Occipital lobe (tissue), 3 donors: Measurements from ENCODE around the gene MXD4. TPM values are rescaled to one million over a fixed set of nuclear protein-coding genes. Genes with fewer than 3 reads are reported as not detected.
A peak's percentile ranks its signal among the peaks of the same experiment; 100 is the strongest.
"Not testable (repeated sequence)": the region's sequence is repeated elsewhere in the genome, so short reads cannot be mapped to it uniquely, and the experiment has no call there.

Source experiments
- DNase-seq: peaks from one replicate; lab custom pipeline; 2025; lab: John Stamatoyannopoulos, UW
- small RNA-seq: library from RNA; depleted of rRNA; stranded (forward); fragments of <200 nt; gene quantifications from one replicate; pipeline ENCODE3, GENCODE V24; 2014
- total RNA-seq: library from RNA; depleted of rRNA; stranded (reverse); fragments of >200 nt; gene quantifications from one replicate; pipeline ENCODE4 v1.2.3, GENCODE V29; 2014

The MXD4 gene
- total RNA-seq, 1 donor from 2014 or later, result 19.7 TPM

DNA sequence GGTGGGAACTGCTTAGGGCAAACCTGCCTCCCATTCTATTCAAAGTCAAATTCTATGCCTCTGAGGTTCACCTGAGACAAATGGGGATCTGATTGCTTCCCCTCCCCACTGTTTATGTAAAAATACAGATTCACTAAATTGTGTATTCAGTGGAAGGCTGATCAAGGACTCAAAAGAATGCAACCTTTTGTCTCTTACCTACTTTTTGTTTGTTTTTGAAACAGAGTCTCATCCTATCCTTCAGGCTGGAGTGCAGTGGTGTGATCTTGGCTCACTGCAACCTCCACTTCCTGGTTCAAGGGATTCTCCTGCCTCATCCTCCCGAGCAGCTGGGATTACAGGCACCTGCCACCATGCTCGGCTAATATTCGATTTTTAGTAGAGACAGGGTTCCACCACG, 40.5 kb downstream of the MXD4 start:
- not testable (repeated sequence) for DNase-seq

DNA sequence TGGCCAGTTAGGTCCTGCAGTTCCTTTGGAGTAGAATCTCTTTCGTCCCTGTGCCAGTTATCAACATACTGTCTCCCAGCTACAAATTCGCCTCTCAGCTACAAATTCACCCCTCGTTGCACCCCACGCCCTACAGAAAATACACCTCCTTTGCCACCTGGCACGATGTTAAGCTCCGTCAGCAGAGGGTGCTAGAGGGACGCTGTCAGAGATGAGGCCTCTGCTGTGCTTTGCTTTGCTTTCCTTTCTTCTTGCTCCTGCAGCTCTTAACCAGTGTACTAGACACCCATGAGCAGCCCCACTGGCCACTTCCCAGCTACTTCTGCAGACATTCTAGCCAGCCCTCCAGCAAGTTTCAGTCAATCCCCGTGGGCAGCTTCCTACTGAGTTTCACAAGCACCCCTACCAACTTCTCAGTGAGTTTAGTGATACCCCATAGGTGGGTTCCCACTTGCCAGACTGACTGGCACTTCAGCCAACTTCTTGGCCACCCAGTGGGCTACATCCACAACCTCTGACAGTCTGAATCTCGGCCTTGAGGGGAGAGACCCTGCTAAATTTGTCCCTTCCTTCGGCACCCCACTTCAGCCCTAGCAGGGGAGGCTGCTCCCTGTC, 41.8 kb downstream of the MXD4 start:
- peak; percentile 50 for DNase-seq

DNA sequence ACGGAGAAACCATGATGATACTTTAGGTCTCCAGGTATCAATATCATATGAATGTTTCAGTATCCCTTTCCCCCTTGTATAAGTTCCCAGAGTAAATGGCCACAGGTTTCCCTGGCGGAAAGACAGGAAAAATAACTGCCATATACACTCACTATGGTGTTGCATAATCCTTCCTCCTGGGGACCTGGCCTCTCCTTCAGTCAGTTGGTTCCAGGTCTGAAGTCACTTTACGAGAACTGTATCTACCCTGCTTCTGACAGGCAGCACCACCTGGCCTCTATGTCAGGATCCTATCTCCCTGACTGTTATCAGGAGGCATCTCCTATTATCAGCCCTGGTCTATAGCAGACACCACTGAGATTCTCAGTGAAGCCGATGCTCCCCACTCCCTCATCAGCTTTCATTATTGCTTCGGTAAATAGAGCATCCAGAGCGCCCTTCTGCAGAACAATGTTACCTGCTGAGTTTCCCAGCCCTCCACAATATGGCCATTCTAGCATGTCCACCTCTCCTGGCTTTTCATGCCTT, 42.6 kb downstream of the MXD4 start:
- no peak for DNase-seq

DNA sequence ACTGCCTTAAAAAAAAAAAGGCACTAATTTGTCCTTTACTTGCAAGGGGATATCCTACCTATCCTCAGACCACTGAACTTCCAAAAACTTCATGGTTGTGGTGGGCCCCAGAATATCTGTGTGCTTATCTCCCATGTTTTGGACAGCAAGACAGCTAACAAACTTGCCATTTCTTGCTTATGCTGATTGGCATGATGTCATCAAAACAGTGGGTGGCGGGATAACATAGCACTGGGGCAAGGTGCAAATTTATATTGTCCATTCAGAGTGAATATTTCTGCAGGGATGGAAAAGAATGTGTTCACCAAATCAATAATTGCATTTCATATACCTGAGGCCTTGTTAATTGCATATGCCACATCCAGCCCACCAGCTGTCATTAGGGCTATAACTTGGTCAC, 43.5 kb downstream of the MXD4 start:
- DNase-seq, result no peak

DNA sequence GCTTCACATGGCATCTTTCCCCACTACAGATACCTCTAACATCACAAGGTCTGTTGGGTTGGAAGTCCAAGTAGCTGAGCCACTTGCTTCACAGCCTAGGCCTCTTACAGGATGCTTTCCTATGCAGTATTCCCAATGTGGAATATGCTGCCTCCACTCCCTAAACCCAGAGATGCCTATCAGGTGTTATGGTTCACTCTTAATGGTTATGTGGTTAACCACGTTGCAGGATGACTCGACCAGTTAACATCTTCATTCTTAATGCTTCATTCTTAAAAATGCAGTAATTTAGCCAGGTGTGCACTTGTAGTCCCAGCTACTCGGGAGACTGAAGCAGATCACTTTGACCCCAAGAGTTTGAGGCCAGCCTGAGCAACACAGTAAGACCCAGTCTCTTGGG, 44.2 kb downstream of the MXD4 start:
- no peak for DNase-seq

DNA sequence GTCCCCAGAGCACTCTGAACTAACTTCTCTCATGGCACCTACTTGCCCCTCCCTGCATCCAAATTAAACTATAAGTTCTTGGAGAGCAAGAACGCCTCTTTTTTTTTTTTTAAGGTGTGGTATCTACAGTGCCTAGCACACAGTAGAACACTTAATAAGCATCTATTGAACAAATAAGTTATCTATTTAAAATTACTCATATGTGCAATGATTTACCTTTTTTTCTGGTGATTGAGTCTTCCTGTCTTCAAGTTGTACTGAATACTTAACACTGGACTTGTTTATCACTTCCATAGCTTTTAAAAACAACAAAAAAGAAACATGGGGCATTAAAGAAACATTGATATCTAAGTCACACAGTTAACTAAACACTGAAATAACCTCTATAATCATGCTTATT, 49.1 kb downstream of the MXD4 start:
- no peak for DNase-seq

DNA sequence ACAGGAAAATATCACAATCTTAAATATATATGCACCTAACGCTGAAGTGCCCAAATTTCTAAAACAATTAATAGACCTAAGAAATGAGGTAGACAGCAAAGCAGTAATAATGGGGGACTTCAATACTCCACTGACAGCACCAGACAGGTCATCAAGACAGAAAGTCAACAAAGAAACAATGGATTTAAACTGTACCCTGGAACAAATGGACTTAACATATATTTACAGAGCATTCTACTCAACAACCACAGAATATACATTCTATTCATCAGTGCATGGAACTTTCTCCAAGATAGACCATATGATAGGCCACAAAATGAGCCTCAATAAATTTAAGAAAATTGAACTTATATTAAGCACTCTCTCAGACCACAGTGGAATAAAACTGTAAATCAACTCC, 59.1 kb downstream of the MXD4 start:
- DNase-seq, result not testable (repeated sequence)

Small RNA genes lying within 50 kb of the gene (small RNA-seq; reads per million reads assigned to genes)
- gene COX6B1P5, result not detected

Other genes starting within 250 kb of the MXD4 start
- gene NAT8L, start 202.8 kb downstream of the MXD4 start, total RNA-seq, result 11.4 TPM
- gene HAUS3, start 20.0 kb downstream of the MXD4 start, total RNA-seq, result 37.4 TPM
- gene POLN, start 20.0 kb downstream of the MXD4 start, total RNA-seq, result 7.8 TPM
- gene ZFYVE28, start 156.5 kb upstream of the MXD4 start, total RNA-seq, result 3.7 TPM
- not detected for gene CFAP99, start 156.8 kb upstream of the MXD4 start, total RNA-seq
- 29.6 TPM for gene RNF4, start 207.0 kb upstream of the MXD4 start, total RNA-seq